Heart right ventricle (tissue), 16 donors: Measurements from ENCODE around the gene ACTN2. TPM values are rescaled to one million over a fixed set of nuclear protein-coding genes. Genes with fewer than 3 reads are reported as not detected.
A peak's percentile ranks its signal among the peaks of the same experiment; 100 is the strongest.

Experiments used
- ATAC-seq, 8 donors: fragments of 200-7000 bp; cut with Tn5 transposase; one replicate each; pipeline ENCODE4 v1.9.1; 2020; ENCODE audit warnings: mild to moderate bottlenecking in 8 of 8, moderate library complexity in 8 of 8, moderate number of reproducible peaks in 1 of 8
- DNase-seq, 2 donors: peaks; one replicate each; pipeline ENCODE4 v3.0.0-alpha.2; 2020
- H3K27ac ChIP-seq, 10 donors: fragments of 200-600 bp; sonication (generic) in 2 of 10; one replicate each; pipeline versions ENCODE4 v1.5.0 to v1.8.0; 2020 to 2022; ENCODE audit warnings: mild to moderate bottlenecking in 3 of 10
- H3K27me3 ChIP-seq, 7 donors: fragments of 200-600 bp; one replicate each; pipeline ENCODE4 v1.8.0; 2021 to 2022; ENCODE audit warnings: mild to moderate bottlenecking in 2 of 7
- H3K36me3 ChIP-seq, 9 donors: fragments of 200-600 bp; sonication (generic) in 1 of 9; one replicate each; pipeline versions ENCODE4 v1.5.0 to v1.8.0; 2020 to 2022; ENCODE audit warnings: mild to moderate bottlenecking in 2 of 9
- H3K4me1 ChIP-seq, 9 donors: fragments of 200-600 bp; sonication (generic) in 1 of 9; one replicate each; pipeline versions ENCODE4 v1.5.0 to v1.8.0; 2020 to 2022; ENCODE audit warnings: mild to moderate bottlenecking in 4 of 9
- H3K4me3 ChIP-seq, 10 donors: fragments of 200-600 bp; sonication (generic) in 2 of 10; one replicate each; pipeline versions ENCODE4 v1.5.0 to v1.8.0; 2020 to 2022; ENCODE audit warnings: mild to moderate bottlenecking in 7 of 10, moderate library complexity in 2 of 10
- H3K9me3 ChIP-seq, 11 donors: fragments of 200-600 bp in 10 of 11; sonication (generic) in 2 of 11; one replicate each; pipeline versions ENCODE4 v1.5.0 to v1.8.0; 2013 to 2022; ENCODE audit warnings: mild to moderate bottlenecking in 2 of 11, control low read depth in 1 of 11, moderate library complexity in 1 of 11
- WGBS, 2 donors: extraction: QIAGEN DNeasy Blood & Tissue Kit; methylation state at CpG; one replicate each; pipeline ENCODE4 v1.1.7; 2013; ENCODE audit warnings: inconsistent platforms in 1 of 2; 5-methylcytosine and 5-hydroxymethylcytosine counted together
- intact Hi-C, 10 donors: fragments of 100-400 bp; cut with DNase I; formaldehyde crosslinking; loops; one replicate each; pipeline versions ENCODE4 v1.11.1 to v1.14.2; 2022
- polyA plus RNA-seq, 2 donors: library from polyadenylated mRNA; stranded (reverse); fragments of 200-250 nt; gene quantifications; one replicate each; pipeline ENCODE4 v1.2.3, GENCODE V29; 2013
- total RNA-seq, 10 donors: library from RNA; stranded (reverse); fragmentation: NEBNext Ultra II Directional in 3 of 10; extraction: Animal tissue kit (Norgen Biotek cat#: 25700) in 3 of 10; gene quantifications; one replicate each; pipeline versions ENCODE4 v1.2.1 to v1.2.4, GENCODE V29; 2021 to 2023
- TF ChIP-seq, protein P1 (sequence below), 9 donors: fragments of 200-600 bp; sonication (generic) in 2 of 9; IDR thresholded peaks; one replicate each; pipeline versions ENCODE4 v1.5.0 to v1.8.0; 2021 to 2022; ENCODE audit warnings: antibody characterized with exemption in 9 of 9, mild to moderate bottlenecking in 5 of 9, moderate library complexity in 1 of 9
- donor health status: Arrhythmogenic right ventricular cardiomyopathy.
- donor health status: ischemic (EF 13 %, LVEDD 7.1; RV severe dilation, severe dysfunction).
- donor health status: healthy with polysubstance abuse.
- donor health status: DM: no; HTN: yes; CAD: no.
- donor health status: DM: no; HTN: no; CAD: no.
- donor health status: ischemic (EF 25% LVEDD 6.9; RV normal size, moderate dysfunction).
- donor health status: ischemic (EF 25% LVEDD 5.7; RV mildly dilated, moderate dysfunction).
- donor health status: healthy.
- donor health status: DM: yes; HTN: yes; CAD: no.
- donor health status: Ischemic cardiomyopathy.
- donor health status: ischemic (EF 35%, LVEDD 5.7; RV mildly dilated, moderate dysfunction).
- donor health status: nonischemic (EF 11% LVEDD 7.7; RV severe dilation, severe dysfunction).
- donor health status: DM: yes; HTN: yes; CAD: no.
- donor health status: PGD.
- donor health status: ischemic (EF 29% LVEDD 5.4; RV normal size, mild dysfunction).
- donor health status: nonischemic (EF 23%, LVEDD 6.1; RV moderate dilation, normal function).

The ACTN2 gene
- total and polyA plus RNA-seq, 12 donors = 599 to 4,290 (median 3,278) TPM

DNA sequence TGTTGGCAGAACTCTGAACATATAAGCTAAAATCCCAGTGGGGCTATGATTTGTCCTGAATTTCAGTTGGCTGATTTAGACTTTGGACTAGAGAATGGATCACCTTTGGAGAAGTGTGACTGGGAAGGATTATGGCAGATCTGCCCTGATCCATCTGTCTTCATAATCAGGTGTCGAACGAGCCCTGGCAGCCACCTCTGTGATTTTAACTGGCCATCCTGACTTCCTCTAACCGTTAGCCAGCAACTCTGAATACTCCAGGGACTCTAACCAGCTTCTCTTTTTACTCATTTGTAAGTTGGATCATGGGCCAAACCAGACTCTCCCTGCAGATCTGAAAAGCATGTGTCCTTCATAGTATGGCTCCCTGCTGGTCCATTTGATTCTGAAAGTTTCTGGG is 32.0 kb downstream of the ACTN2 start:
- intact Hi-C loops = no loop called here
- peak overlapping the region in 7 of 10 donors; percentile 13 to 74 (median 64) for H3K27ac ChIP-seq
- peaks cover 10 to 65% (median 35%) of the 10 kb centered on the region in 9 donors for H3K4me1 ChIP-seq
- WGBS, 2 donors = 18 to 19% methylated on average over 3 of the region's 3 CpGs
- ATAC-seq (peak in 4 of 8 donors; percentile 7 to 60 (median 24)), DNase-seq (no peak)
- H3K36me3 ChIP-seq = peaks cover 0 to 41% (median 14%) of the 10 kb centered on the region in 9 donors
- H3K9me3 ChIP-seq = no peaks in the 10 kb centered on the region
- TF ChIP-seq, protein P1, sequence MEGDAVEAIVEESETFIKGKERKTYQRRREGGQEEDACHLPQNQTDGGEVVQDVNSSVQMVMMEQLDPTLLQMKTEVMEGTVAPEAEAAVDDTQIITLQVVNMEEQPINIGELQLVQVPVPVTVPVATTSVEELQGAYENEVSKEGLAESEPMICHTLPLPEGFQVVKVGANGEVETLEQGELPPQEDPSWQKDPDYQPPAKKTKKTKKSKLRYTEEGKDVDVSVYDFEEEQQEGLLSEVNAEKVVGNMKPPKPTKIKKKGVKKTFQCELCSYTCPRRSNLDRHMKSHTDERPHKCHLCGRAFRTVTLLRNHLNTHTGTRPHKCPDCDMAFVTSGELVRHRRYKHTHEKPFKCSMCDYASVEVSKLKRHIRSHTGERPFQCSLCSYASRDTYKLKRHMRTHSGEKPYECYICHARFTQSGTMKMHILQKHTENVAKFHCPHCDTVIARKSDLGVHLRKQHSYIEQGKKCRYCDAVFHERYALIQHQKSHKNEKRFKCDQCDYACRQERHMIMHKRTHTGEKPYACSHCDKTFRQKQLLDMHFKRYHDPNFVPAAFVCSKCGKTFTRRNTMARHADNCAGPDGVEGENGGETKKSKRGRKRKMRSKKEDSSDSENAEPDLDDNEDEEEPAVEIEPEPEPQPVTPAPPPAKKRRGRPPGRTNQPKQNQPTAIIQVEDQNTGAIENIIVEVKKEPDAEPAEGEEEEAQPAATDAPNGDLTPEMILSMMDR (IDR thresholded peaks at IDR 0.05) = no peak
- H3K4me3 ChIP-seq = no peak overlapping the region
- H3K27me3 ChIP-seq = no peaks in the 10 kb centered on the region

DNA sequence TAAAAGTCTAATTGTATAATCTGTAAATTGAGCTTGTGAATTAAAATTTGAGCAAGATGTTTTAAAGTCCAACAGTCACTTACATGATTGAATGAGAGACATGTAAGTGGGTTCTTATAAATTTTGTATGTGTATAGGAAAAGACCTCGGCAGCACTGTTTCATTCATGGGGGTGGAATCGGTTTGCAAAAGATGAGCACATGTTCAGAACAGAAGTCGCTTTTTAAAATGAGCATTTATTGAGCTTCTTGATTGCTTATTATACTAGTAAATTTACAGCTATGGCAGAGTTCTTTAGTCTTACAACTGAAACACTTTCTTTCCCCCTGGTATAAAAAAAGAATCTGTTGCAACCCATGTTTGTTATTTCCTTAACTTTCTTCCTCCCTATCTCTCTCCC is 33.9 kb downstream of the ACTN2 start:
- no peak overlapping the region for H3K27ac ChIP-seq
- no peaks in the 10 kb centered on the region for H3K9me3 ChIP-seq
- no peak for ATAC-seq
- TF ChIP-seq, protein P1 (IDR thresholded peaks at IDR 0.05) = no peak
- peaks cover 0 to 50% (median 16%) of the 10 kb centered on the region in 9 donors for H3K36me3 ChIP-seq
- WGBS, 2 donors = 42 to 64% methylated on average over 3 of the region's 3 CpGs
- intact Hi-C loops = no loop called here
- DNase-seq = no peak
- H3K4me3 ChIP-seq = no peak overlapping the region
- H3K27me3 ChIP-seq = no peaks in the 10 kb centered on the region
- peaks cover 10 to 79% (median 41%) of the 10 kb centered on the region in 9 donors for H3K4me1 ChIP-seq

DNA sequence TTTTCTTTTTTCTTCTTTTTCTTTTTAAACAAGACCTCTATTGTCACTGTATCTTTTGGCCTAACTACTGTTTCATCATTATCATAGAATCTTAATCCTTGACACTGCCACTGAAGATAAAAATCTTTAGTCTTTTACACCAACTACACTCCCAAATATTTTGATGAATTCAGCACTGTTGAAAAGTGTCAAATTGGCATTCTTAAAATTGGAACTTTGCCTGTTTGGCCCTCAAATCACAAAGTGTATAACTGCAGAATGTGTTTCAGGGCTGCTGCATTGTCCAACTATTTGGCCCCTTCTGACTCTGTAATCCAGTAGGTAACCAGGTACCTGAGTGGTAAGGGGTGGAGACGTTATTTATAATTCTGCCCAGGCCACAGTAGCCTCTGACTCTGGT is 34.3 kb downstream of the ACTN2 start:
- TF ChIP-seq, protein P1 (IDR thresholded peaks at IDR 0.05) = no peak
- WGBS, 2 donors = 48 to 61% methylated on average over 1 of the region's 1 CpG
- peaks cover 0 to 50% (median 16%) of the 10 kb centered on the region in 9 donors for H3K36me3 ChIP-seq
- no peaks in the 10 kb centered on the region for H3K9me3 ChIP-seq
- intact Hi-C loops = no loop called here
- H3K27me3 ChIP-seq = no peaks in the 10 kb centered on the region
- ATAC-seq = no peak
- no peak overlapping the region for H3K27ac ChIP-seq
- peaks cover 8 to 79% (median 42%) of the 10 kb centered on the region in 9 donors for H3K4me1 ChIP-seq
- no peak overlapping the region for H3K4me3 ChIP-seq
- no peak for DNase-seq

DNA sequence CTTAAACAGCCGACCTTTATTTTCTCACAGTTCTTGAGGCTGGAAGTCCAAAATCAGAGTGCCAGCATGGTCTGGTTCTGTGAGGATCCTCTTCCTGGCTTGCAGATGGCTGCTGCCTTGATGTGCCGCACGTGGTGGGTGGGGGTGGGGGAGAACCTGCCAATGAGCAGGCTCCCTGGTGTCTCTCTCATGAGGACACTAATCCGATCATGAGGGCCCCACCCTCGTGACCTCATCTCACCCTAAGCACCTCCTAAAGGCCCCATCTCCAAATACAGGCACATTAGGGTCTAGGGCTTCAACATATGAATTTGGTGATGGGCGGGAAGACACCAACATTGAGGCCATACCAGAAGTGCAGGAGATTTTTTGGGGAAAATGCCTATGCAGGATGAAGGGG is 37.8 kb downstream of the ACTN2 start:
- TF ChIP-seq, protein P1 (IDR thresholded peaks at IDR 0.05) = no peak
- DNase-seq (no peak), ATAC-seq (peak in 1 of 8 donors; percentile 16)
- Histone ChIP-seq H3K36me3 (peaks cover 0 to 68% (median 6%) of the 10 kb centered on the region in 9 donors), H3K27me3 (no peaks in the 10 kb centered on the region), H3K4me3 (no peak overlapping the region), H3K4me1 (peaks cover 0 to 77% (median 25%) of the 10 kb centered on the region in 9 donors), H3K9me3 (no peaks in the 10 kb centered on the region), H3K27ac (peak overlapping the region in 1 of 10 donors; percentile 16)
- 72 to 75% methylated on average over 6 of the region's 6 CpGs for WGBS, 2 donors
- intact Hi-C loops = no loop called here
